ENCODE measurements around the gene RDX. TPM values are rescaled to one million over a fixed set of nuclear protein-coding genes. Genes with fewer than 3 reads are reported as not detected.

The RDX gene
- total RNA-seq, 4 donors from 2014 or later: 35.3 to 62.9 (median 51.7) TPM

DNA sequence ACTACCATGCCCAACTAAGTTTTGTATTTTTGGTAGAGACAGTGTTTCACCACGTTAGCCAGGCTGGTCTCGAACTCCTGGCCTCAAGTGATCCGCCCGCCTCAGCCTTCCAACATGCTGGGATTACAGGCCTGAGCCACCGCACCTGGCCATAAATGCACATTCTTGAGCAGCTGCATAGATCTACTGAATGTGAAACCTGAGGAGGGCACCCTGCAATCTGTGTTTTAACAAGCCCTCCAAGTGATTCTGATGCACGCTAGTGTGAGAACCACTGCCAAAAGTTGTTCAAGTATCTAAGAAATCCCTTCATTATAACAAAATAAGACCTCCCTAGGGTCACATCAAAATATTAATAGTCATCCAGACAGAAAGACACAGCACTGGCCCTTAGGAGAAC is 89.3 kb downstream of the RDX start:
- TF ChIP-seq, protein P1, sequence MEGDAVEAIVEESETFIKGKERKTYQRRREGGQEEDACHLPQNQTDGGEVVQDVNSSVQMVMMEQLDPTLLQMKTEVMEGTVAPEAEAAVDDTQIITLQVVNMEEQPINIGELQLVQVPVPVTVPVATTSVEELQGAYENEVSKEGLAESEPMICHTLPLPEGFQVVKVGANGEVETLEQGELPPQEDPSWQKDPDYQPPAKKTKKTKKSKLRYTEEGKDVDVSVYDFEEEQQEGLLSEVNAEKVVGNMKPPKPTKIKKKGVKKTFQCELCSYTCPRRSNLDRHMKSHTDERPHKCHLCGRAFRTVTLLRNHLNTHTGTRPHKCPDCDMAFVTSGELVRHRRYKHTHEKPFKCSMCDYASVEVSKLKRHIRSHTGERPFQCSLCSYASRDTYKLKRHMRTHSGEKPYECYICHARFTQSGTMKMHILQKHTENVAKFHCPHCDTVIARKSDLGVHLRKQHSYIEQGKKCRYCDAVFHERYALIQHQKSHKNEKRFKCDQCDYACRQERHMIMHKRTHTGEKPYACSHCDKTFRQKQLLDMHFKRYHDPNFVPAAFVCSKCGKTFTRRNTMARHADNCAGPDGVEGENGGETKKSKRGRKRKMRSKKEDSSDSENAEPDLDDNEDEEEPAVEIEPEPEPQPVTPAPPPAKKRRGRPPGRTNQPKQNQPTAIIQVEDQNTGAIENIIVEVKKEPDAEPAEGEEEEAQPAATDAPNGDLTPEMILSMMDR (IDR thresholded peaks at IDR 0.05): no peak
- no peak for TF ChIP-seq POLR2A (IDR thresholded peaks at IDR 0.05)

DNA sequence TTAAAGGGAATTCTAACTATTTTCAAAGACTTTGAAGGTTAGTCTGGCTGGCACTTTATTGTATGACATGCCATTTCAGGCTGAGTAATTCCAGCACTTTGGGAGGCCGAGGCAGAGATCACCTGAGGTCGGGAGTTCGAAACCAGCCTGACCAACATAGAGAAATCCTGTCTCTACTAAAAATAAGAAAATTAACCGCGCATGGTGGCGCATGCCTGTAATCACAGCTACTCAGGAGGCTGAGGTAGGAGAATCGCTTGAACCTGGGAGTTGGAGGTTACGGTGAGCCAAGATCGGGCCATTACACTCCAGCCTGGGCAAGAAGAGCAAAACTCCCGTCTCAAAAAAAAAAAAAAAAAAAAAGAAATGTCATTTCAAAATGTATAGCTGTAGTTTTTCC is 95.6 kb downstream of the RDX start:
- H3K27ac ChIP-seq: peak overlapping the region in 1 of 4 donors; percentile 35
- no peaks in the 10 kb centered on the region for H3K9me3 ChIP-seq
- TF ChIP-seq, protein P1 (IDR thresholded peaks at IDR 0.05): no peak
- no peak for TF ChIP-seq POLR2A (IDR thresholded peaks at IDR 0.05)
- intact Hi-C loops (cut with DNase I): loop anchor here (5.0 kb wide), 1 partner anchor 166 kb away; no protein-coding TSS in a partner anchor
- H3K36me3 ChIP-seq: no peaks in the 10 kb centered on the region
- WGBS, 2 donors: 85 to 88% methylated on average over 10 of the region's 10 CpGs
- H3K4me1 ChIP-seq: peaks cover 0 to 27% (median 0%) of the 10 kb centered on the region in 3 donors
- H3K4me3 ChIP-seq: no peak overlapping the region
- no peak for DNase-seq
- no peaks in the 10 kb centered on the region for H3K27me3 ChIP-seq

More for the DNA sequence above, 89.3 kb downstream of the RDX start:
- intact Hi-C loops (cut with DNase I): no loop called here
- H3K36me3 ChIP-seq: no peaks in the 10 kb centered on the region
- no peak overlapping the region for H3K4me3 ChIP-seq
- 91 to 98% methylated on average over 5 to 6 of the region's 6 CpGs for WGBS, 2 donors
- no peak overlapping the region for H3K27ac ChIP-seq
- H3K4me1 ChIP-seq: no peaks in the 10 kb centered on the region
- H3K9me3 ChIP-seq: no peaks in the 10 kb centered on the region
- H3K27me3 ChIP-seq: no peaks in the 10 kb centered on the region
- no peak for DNase-seq

DNA sequence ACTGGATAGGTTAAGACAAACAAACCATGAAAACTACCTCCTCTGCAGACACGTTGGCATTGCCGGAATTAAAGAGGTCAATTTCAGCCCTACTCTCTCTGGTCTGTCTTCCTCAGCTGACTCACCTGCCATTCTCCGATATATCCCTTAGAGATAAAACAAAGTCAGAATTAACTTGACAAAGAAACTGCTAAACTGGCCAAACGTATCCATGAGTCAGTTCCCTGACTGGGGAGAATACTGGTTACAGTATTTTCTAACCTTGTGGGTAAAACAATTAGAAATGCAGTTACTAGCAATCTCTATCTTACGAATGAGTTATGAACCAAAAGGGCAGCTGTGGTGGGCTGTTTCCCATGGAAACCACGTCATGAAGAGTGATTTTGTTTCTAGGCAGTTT is 96.2 kb downstream of the RDX start:
- 39 to 61% methylated on average over 5 to 6 of the region's 6 CpGs for WGBS, 2 donors
- Histone ChIP-seq H3K4me1 (peaks cover 0 to 27% (median 0%) of the 10 kb centered on the region in 3 donors), H3K36me3 (no peaks in the 10 kb centered on the region), H3K27ac (peak overlapping the region in 1 of 4 donors; percentile 35), H3K9me3 (no peaks in the 10 kb centered on the region), H3K27me3 (no peaks in the 10 kb centered on the region), H3K4me3 (no peak overlapping the region)
- intact Hi-C loops (cut with DNase I): loop anchor here (5.0 kb wide), 1 partner anchor 167 kb away; no protein-coding TSS in a partner anchor
- no peak for DNase-seq
- TF ChIP-seq POLR2A (IDR thresholded peaks at IDR 0.05): no peak
- TF ChIP-seq, protein P1 (IDR thresholded peaks at IDR 0.05): no peak

DNA sequence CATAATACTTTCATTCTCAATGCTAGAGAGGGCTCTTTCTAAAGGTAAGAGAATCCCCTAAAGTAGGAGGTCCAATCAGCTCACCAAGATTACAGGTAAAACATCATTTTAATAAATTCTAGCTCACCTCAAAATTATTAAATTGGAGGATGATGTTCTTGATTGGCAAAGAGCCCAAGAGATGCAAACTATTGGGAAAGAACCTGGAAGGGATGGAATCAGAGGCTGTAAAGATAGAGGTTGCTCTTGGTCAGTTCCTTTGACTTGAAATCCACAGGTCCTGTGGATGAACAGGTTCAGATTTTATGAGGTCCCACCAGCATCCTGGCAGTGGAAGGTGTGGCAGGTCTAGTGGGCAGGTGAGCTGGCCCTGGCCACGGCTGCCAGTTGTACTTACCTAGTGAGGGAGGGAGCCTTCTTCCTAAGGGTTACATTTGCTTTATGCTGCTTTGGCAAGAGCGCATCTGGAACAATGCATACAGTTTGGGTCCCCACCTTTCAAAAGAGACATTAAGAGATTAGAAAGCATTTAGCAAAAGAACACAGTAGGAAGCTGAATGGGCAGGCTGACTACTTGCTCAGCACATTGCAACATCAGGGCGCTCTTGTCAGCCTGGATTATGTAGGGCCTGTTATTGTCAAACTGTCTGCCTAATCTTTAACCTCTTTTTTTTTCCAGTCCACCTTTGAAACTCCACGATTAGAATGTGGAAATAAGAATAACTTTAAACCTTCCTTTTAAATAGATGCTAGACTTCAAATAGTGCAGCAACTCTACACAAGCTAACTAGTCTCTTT is 97.0 kb downstream of the RDX start:
- intact Hi-C loops (cut with DNase I): loop anchor here (5.0 kb wide), 1 partner anchor 228 kb away; the partner anchor contains the start of gene FDX1

More for the DNA sequence above, 97.0 kb downstream of the RDX start:
- Histone ChIP-seq H3K4me1 (peaks cover 0 to 27% (median 0%) of the 10 kb centered on the region in 3 donors), H3K27me3 (no peaks in the 10 kb centered on the region), H3K27ac (peak overlapping the region in 1 of 4 donors; percentile 22), H3K4me3 (no peak overlapping the region), H3K36me3 (no peaks in the 10 kb centered on the region), H3K9me3 (no peaks in the 10 kb centered on the region)
- TF ChIP-seq POLR2A (IDR thresholded peaks at IDR 0.05): no peak
- TF ChIP-seq, protein P1 (IDR thresholded peaks at IDR 0.05): no peak
- no peak for DNase-seq
- 21 to 47% methylated on average over 3 to 4 of the region's 4 CpGs for WGBS, 2 donors

Measured in esophagus squamous epithelium (tissue), 5 donors.